ENCODE data around the gene WDFY4.
A peak's percentile ranks its signal among the peaks of the same experiment; 100 is the strongest.

Gene WDFY4

GRCh38 chr10:48804740-48805182, 120.1 kb downstream of the WDFY4 start:
- H3K27ac ChIP-seq = no peak overlapping the region
- DNase-seq (ENCODE audit: low read depth, low spot score) = no peak

GRCh38 chr10:48805411-48805810, 120.7 kb downstream of the WDFY4 start:
- DNase-seq (ENCODE audit: low read depth, low spot score) = no peak

GRCh38 chr10:48805848-48806247, 121.2 kb downstream of the WDFY4 start:
- DNase-seq (ENCODE audit: low read depth, low spot score) = no peak
- no peak overlapping the region for H3K27ac ChIP-seq

More at GRCh38 chr10:48805411-48805810, 120.7 kb downstream of the WDFY4 start:
- H3K27ac ChIP-seq = no peak overlapping the region

GRCh38 chr10:48806342-48806741, 121.7 kb downstream of the WDFY4 start:
- H3K27ac ChIP-seq = no peak overlapping the region
- no peak for DNase-seq (ENCODE audit: low read depth, low spot score)

- H3K27ac ChIP-seq = peak overlapping the region; percentile 86
These were observed 123.3 kb downstream of the WDFY4 start for GRCh38 chr10:48807791-48808470.

GRCh38 chr10:48809261-48809660, 124.6 kb downstream of the WDFY4 start:
- H3K27ac ChIP-seq = no peak overlapping the region
- no peak for DNase-seq (ENCODE audit: low read depth, low spot score)

More at GRCh38 chr10:48807791-48808470, 123.3 kb downstream of the WDFY4 start:
- DNase-seq (ENCODE audit: low read depth, low spot score) = no peak

GRCh38 chr10:48811461-48811860, 126.8 kb downstream of the WDFY4 start:
- H3K27ac ChIP-seq = peak overlapping the region; percentile 48
- DNase-seq (ENCODE audit: low read depth, low spot score) = no peak

- H3K27ac ChIP-seq = peak overlapping the region; percentile 48
- DNase-seq (ENCODE audit: low read depth, low spot score) = no peak
These were observed 127.2 kb downstream of the WDFY4 start for GRCh38 chr10:48811917-48812316.

GRCh38 chr10:48813291-48813690, 128.6 kb downstream of the WDFY4 start:
- no peak for DNase-seq (ENCODE audit: low read depth, low spot score)

GRCh38 chr10:48813825-48814224, 129.2 kb downstream of the WDFY4 start:
- DNase-seq (ENCODE audit: low read depth, low spot score) = no peak
- no peak overlapping the region for H3K27ac ChIP-seq

More at GRCh38 chr10:48813291-48813690, 128.6 kb downstream of the WDFY4 start:
- no peak overlapping the region for H3K27ac ChIP-seq

GRCh38 chr10:48814933-48815332, 130.3 kb downstream of the WDFY4 start:
- DNase-seq (ENCODE audit: low read depth, low spot score) = no peak
- H3K27ac ChIP-seq = no peak overlapping the region

- H3K27ac ChIP-seq = no peak overlapping the region
- DNase-seq (ENCODE audit: low read depth, low spot score) = no peak
These were observed 132.5 kb downstream of the WDFY4 start for GRCh38 chr10:48817141-48817540.

GRCh38 chr10:48818081-48818480, 133.4 kb downstream of the WDFY4 start:
- no peak for DNase-seq (ENCODE audit: low read depth, low spot score)
- no peak overlapping the region for H3K27ac ChIP-seq

GRCh38 chr10:48818861-48819520, 134.3 kb downstream of the WDFY4 start:
- no peak for DNase-seq (ENCODE audit: low read depth, low spot score)
- H3K27ac ChIP-seq = no peak overlapping the region

GRCh38 chr10:48819783-48820182, 135.1 kb downstream of the WDFY4 start:
- no peak for DNase-seq (ENCODE audit: low read depth, low spot score)

GRCh38 chr10:48820231-48820630, 135.6 kb downstream of the WDFY4 start:
- no peak for DNase-seq (ENCODE audit: low read depth, low spot score)
- no peak overlapping the region for H3K27ac ChIP-seq

More at GRCh38 chr10:48819783-48820182, 135.1 kb downstream of the WDFY4 start:
- H3K27ac ChIP-seq = no peak overlapping the region

- no peak overlapping the region for H3K27ac ChIP-seq
These were observed 136.0 kb downstream of the WDFY4 start for GRCh38 chr10:48820699-48821098.

GRCh38 chr10:48821111-48821510, 136.4 kb downstream of the WDFY4 start:
- H3K27ac ChIP-seq = no peak overlapping the region
- DNase-seq (ENCODE audit: low read depth, low spot score) = no peak

More at GRCh38 chr10:48820699-48821098, 136.0 kb downstream of the WDFY4 start:
- DNase-seq (ENCODE audit: low read depth, low spot score) = no peak

- peak; percentile 8 for DNase-seq (ENCODE audit: low read depth, low spot score)
- no peak overlapping the region for H3K27ac ChIP-seq
These were observed 137.0 kb downstream of the WDFY4 start for GRCh38 chr10:48821692-48822091.

GRCh38 chr10:48833674-48834073, 149.0 kb downstream of the WDFY4 start:
- no peak for DNase-seq (ENCODE audit: low read depth, low spot score)
- H3K27ac ChIP-seq = no peak overlapping the region

GRCh38 chr10:48834189-48834965, 149.7 kb downstream of the WDFY4 start:
- DNase-seq (ENCODE audit: low read depth, low spot score) = no peak

More at GRCh38 chr10:48834189-48834965, 149.7 kb downstream of the WDFY4 start:
- no peak overlapping the region for H3K27ac ChIP-seq

All from epithelial cell of prostate (primary cell).